ENCODE measurements around the gene NOD1. TPM values are rescaled to one million over a fixed set of nuclear protein-coding genes. Genes with fewer than 3 reads are reported as not detected.

Gene NOD1
- total RNA-seq, 1 donor, result 3.9 TPM

DNA sequence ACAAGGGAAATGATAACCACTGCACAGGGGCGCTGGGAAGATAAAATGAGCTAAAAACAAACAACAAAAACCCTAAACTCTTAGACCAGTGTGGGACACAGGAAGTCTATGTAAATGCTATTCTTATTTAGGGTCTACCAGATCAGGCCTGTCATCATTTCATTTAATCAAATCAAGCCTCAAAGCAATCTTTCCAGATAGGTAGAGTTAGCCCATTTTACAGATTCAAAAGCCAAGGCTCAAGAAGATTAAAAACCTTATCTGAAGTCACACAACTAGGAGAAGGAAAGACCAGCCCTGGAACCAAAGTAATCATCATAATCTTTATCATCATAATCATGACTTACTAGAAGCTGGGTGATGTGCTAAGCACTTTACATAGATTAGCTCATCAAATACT lies 4.7 kb downstream of the NOD1 start:
- TF ChIP-seq, protein P1, sequence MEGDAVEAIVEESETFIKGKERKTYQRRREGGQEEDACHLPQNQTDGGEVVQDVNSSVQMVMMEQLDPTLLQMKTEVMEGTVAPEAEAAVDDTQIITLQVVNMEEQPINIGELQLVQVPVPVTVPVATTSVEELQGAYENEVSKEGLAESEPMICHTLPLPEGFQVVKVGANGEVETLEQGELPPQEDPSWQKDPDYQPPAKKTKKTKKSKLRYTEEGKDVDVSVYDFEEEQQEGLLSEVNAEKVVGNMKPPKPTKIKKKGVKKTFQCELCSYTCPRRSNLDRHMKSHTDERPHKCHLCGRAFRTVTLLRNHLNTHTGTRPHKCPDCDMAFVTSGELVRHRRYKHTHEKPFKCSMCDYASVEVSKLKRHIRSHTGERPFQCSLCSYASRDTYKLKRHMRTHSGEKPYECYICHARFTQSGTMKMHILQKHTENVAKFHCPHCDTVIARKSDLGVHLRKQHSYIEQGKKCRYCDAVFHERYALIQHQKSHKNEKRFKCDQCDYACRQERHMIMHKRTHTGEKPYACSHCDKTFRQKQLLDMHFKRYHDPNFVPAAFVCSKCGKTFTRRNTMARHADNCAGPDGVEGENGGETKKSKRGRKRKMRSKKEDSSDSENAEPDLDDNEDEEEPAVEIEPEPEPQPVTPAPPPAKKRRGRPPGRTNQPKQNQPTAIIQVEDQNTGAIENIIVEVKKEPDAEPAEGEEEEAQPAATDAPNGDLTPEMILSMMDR (IDR thresholded peaks at IDR 0.05; ENCODE audit: insufficient read depth, low read depth, low read length), result no peak
- DNase-seq (ENCODE audit: low read depth), result no peak
- H3K4me3 ChIP-seq (ENCODE audit: low read depth, low read length), result no peak overlapping the region

DNA sequence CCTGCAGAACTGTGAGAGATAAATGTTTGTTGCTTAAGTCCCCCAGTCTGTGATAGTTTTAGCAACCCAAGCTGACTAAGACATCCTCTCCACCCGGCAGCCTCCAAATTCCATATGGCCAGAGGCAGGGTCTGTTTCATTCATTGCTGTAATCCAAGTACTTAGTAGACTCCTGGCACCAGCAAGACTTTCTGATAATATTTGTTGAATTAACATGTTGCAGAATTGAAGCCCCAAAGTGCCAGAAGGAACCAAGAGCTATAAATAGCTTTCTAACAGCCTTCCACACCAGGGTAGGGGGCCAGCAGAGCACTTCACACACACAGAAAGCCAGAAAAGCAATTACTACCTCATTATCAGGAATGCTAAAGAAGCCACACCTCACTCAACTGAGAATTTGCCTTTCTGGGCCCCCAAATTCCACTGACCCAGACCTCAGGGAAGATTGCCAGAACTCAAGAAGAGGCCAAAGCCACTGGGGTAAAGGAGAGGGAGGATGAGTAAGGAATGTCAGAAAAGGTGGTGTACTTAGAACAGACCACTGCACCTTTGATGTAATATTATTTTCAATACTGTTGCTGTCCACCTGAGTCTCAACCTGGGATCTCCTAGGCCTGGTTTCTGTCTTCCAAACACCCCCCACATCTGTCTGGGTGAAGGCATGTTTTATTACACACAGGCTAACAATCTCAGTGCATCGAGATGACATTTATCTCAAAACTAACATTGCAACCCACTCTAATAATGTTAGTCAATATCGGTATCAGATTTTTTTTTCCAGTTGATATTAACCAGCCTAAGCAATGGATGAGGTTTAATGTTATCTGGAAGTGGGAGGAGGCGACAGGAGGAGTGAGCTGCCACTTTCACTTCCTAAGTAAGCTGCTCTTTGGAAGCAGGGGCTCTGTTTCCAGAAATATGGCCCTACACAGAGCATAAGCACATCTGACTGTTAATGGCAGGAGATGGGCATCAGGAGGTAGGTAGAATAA lies 5.5 kb downstream of the NOD1 start:
- DNase-seq (ENCODE audit: low read depth), result peak; percentile 92
- TF ChIP-seq, protein P1 (IDR thresholded peaks at IDR 0.05; ENCODE audit: insufficient read depth, low read depth, low read length), result no peak
- H3K4me3 ChIP-seq (ENCODE audit: low read depth, low read length), result no peak overlapping the region

DNA sequence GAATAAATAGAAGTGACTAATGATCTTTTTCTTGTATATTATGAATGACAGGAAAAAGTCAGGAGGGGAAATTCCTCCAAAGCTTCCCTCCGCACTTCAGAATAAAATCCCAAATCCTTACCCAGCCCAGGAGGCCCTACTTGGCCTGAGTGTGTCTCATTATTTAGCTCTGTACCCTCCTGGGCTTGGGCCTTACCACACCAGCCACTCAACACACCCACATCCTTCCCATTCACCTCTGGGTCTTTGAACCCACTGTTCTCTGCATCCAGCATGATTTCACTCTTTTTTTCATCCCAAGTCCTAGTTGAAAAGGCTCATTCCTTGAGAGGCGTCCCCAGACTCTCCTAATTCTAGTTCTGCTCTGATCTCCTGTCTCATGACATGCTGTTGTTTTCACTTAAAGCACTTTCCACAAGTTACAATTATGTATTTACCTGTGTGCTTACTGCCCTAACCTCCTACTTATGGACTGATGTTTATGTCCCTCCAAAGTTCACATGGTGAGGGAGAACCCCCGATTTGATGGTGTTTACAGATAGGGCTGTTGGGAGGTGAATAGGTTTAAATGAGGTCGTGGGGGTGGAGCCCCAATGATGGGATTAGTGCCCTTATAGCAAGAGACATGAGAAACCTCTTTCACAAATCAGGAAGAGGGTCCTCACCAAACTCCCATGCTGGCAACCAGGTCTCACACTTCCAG lies 6.4 kb downstream of the NOD1 start:
- no peak for DNase-seq (ENCODE audit: low read depth)
- TF ChIP-seq, protein P1 (IDR thresholded peaks at IDR 0.05; ENCODE audit: insufficient read depth, low read depth, low read length), result no peak
- H3K4me3 ChIP-seq (ENCODE audit: low read depth, low read length), result no peak overlapping the region

DNA sequence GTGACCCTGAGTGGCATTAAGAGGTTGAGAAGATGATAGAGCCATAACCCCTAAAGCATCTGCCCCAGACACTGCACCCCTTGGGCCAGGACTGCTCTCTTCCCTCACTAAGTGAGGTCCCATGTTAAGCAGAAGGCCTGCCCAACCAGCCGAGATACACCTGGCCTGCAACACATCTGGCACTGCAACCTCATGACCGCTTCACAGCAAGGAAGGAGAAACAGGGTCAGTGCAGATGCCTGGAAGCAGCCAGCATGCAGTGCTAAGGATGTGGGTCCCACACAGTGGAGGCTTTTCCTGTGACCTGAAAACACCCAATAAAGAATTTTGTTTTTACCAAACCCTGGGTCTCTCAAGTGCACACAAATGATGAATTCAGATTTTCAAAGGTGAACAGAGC lies 7.4 kb downstream of the NOD1 start:
- DNase-seq (ENCODE audit: low read depth), result no peak
- TF ChIP-seq, protein P1 (IDR thresholded peaks at IDR 0.05; ENCODE audit: insufficient read depth, low read depth, low read length), result no peak
- H3K4me3 ChIP-seq (ENCODE audit: low read depth, low read length), result no peak overlapping the region

DNA sequence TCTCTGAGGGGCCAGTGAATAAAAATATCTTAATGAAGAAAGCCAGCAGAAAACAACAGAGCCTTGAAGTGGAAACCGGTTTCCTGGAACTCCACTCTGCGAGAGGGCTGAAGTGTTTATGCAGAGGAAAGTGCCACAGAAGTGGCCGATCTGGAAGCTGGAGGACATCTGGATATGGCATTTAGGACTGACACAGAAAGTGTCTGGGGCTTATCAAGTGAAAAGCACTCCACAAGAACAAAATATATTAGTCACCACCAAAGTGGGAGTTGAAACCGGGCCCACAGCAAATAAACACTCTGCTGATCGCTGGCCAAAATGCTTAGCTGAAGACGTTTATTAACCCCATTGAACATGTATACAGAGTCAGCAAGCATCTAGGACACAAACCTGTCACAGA lies 7.8 kb downstream of the NOD1 start:
- peak; percentile 96 for DNase-seq (ENCODE audit: low read depth)
- H3K4me3 ChIP-seq (ENCODE audit: low read depth, low read length), result no peak overlapping the region
- TF ChIP-seq, protein P1 (IDR thresholded peaks at IDR 0.05; ENCODE audit: insufficient read depth, low read depth, low read length), result no peak

DNA sequence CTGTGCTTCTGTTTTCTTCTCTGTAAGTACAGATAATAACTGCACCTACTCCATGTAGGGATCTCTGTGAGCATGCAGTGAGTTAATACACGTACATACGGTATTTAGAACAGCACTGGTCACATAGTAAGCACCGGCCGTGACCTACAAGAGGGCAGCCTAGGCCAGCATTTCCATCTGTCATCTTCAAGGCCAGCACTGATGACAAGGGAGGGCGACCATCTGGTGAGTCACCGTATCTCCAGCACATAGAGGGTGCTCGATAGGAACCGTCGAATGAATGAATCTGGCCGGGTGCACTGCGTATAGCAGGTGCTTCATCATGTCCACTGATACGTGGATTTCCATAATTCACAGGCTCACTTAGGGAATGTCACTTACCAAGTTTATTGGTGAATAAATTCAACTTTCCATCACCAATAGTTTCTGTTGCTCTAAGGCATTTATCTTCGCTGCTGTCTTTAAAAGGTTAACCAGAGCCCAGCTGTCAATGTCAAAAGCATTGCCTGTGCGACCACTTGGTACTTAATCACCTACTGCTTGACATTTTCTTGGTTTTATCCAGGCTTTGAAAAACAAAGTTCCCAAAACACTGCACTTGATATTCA lies 8.3 kb downstream of the NOD1 start:
- DNase-seq (ENCODE audit: low read depth), result peak; percentile 71
- no peak overlapping the region for H3K4me3 ChIP-seq (ENCODE audit: low read depth, low read length)
- TF ChIP-seq, protein P1 (IDR thresholded peaks at IDR 0.05; ENCODE audit: insufficient read depth, low read depth, low read length), result no peak
